Measurements from ENCODE around the gene SASH1. TPM values are rescaled to one million over a fixed set of nuclear protein-coding genes. Genes with fewer than 3 reads are reported as not detected.

Gene SASH1
- total RNA-seq, 1 donor, result 71.7 TPM

- H3K4me3 ChIP-seq (ENCODE audit: insufficient read depth, low read length), result no peak overlapping the region
- H3K27me3 ChIP-seq (ENCODE audit: insufficient read depth, low read length), result no peaks in the 10 kb centered on the region
- peaks cover 63% of the 10 kb centered on the region for H3K79me2 ChIP-seq (ENCODE audit: insufficient read depth, low read length)
- no peaks in the 10 kb centered on the region for H4K20me1 ChIP-seq (ENCODE audit: insufficient read depth, low read length)
- H2AFZ ChIP-seq (ENCODE audit: low read length), result no peak overlapping the region
- TF ChIP-seq CTCF (IDR thresholded peaks at IDR 0.05; ENCODE audit: extremely low read depth, low read depth, low read length), result no peak
- H3K9me3 ChIP-seq (ENCODE audit: low read depth, low read length), result no peaks in the 10 kb centered on the region
- H3K36me3 ChIP-seq (ENCODE audit: insufficient read depth, low read length), result peaks cover 48% of the 10 kb centered on the region
- H3K4me2 ChIP-seq (ENCODE audit: insufficient read depth, low read length), result no peak overlapping the region
- DNase-seq (ENCODE audit: insufficient read length, low spot score, missing footprints), result no peak
- no peak overlapping the region for H3K27ac ChIP-seq (ENCODE audit: low read depth, low read length)
- H3K4me1 ChIP-seq (ENCODE audit: insufficient read depth, low read length), result peaks cover 51% of the 10 kb centered on the region
Observed at GRCh38 chr6:148517470-148517869, 174.8 kb downstream of the SASH1 start.

- Histone ChIP-seq H3K9me3 (ENCODE audit: low read depth, low read length) (no peaks in the 10 kb centered on the region), H3K27ac (ENCODE audit: low read depth, low read length) (peak overlapping the region; percentile 21), H3K36me3 (ENCODE audit: insufficient read depth, low read length) (peaks cover 48% of the 10 kb centered on the region), H2AFZ (ENCODE audit: low read length) (no peak overlapping the region), H3K79me2 (ENCODE audit: insufficient read depth, low read length) (peaks cover 52% of the 10 kb centered on the region), H3K4me3 (ENCODE audit: insufficient read depth, low read length) (no peak overlapping the region), H4K20me1 (ENCODE audit: insufficient read depth, low read length) (no peaks in the 10 kb centered on the region), H3K4me2 (ENCODE audit: insufficient read depth, low read length) (no peak overlapping the region), H3K4me1 (ENCODE audit: insufficient read depth, low read length) (peaks cover 52% of the 10 kb centered on the region), H3K27me3 (ENCODE audit: insufficient read depth, low read length) (no peaks in the 10 kb centered on the region)
- DNase-seq (ENCODE audit: insufficient read length, low spot score, missing footprints), result no peak
- no peak for TF ChIP-seq CTCF (IDR thresholded peaks at IDR 0.05; ENCODE audit: extremely low read depth, low read depth, low read length)
Observed at GRCh38 chr6:148518511-148519156, 176.0 kb downstream of the SASH1 start.

GRCh38 chr6:148520109-148520841 lies 177.6 kb downstream of the SASH1 start:
- Histone ChIP-seq H3K27me3 (ENCODE audit: insufficient read depth, low read length) (no peaks in the 10 kb centered on the region), H4K20me1 (ENCODE audit: insufficient read depth, low read length) (no peaks in the 10 kb centered on the region), H3K4me1 (ENCODE audit: insufficient read depth, low read length) (peaks cover 52% of the 10 kb centered on the region), H3K27ac (ENCODE audit: low read depth, low read length) (peak overlapping the region; percentile 100), H3K79me2 (ENCODE audit: insufficient read depth, low read length) (peaks cover 41% of the 10 kb centered on the region), H3K4me2 (ENCODE audit: insufficient read depth, low read length) (no peak overlapping the region), H3K36me3 (ENCODE audit: insufficient read depth, low read length) (peaks cover 48% of the 10 kb centered on the region), H3K4me3 (ENCODE audit: insufficient read depth, low read length) (no peak overlapping the region), H2AFZ (ENCODE audit: low read length) (no peak overlapping the region), H3K9me3 (ENCODE audit: low read depth, low read length) (no peaks in the 10 kb centered on the region)
- no peak for TF ChIP-seq CTCF (IDR thresholded peaks at IDR 0.05; ENCODE audit: extremely low read depth, low read depth, low read length)
- no peak for DNase-seq (ENCODE audit: insufficient read length, low spot score, missing footprints)

- peaks cover 46% of the 10 kb centered on the region for H3K36me3 ChIP-seq (ENCODE audit: insufficient read depth, low read length)
- H3K4me2 ChIP-seq (ENCODE audit: insufficient read depth, low read length), result peak overlapping the region; percentile 16
- peaks cover 32% of the 10 kb centered on the region for H3K79me2 ChIP-seq (ENCODE audit: insufficient read depth, low read length)
- no peaks in the 10 kb centered on the region for H3K9me3 ChIP-seq (ENCODE audit: low read depth, low read length)
- H3K4me3 ChIP-seq (ENCODE audit: insufficient read depth, low read length), result no peak overlapping the region
- no peaks in the 10 kb centered on the region for H3K27me3 ChIP-seq (ENCODE audit: insufficient read depth, low read length)
- peaks cover 61% of the 10 kb centered on the region for H3K4me1 ChIP-seq (ENCODE audit: insufficient read depth, low read length)
- H3K27ac ChIP-seq (ENCODE audit: low read depth, low read length), result peak overlapping the region; percentile 100
- H4K20me1 ChIP-seq (ENCODE audit: insufficient read depth, low read length), result no peaks in the 10 kb centered on the region
- TF ChIP-seq CTCF (IDR thresholded peaks at IDR 0.05; ENCODE audit: extremely low read depth, low read depth, low read length), result no peak
- no peak for DNase-seq (ENCODE audit: insufficient read length, low spot score, missing footprints)
- H2AFZ ChIP-seq (ENCODE audit: low read length), result no peak overlapping the region
Observed at GRCh38 chr6:148521158-148521557, 178.5 kb downstream of the SASH1 start.

Data from osteoblast (primary cell).